Panc1 (cell line): Measurements from ENCODE around the gene COL9A2. TPM values are rescaled to one million over a fixed set of nuclear protein-coding genes. Genes with fewer than 3 reads are reported as not detected.

ENCODE experiments used
- ATAC-seq: fragments of 200-7000 bp; cut with Tn5 transposase; 2 replicates; pipeline ENCODE4 v1.9.1; 2020; ENCODE audit warnings: mild to moderate bottlenecking, moderate library complexity
- BruUV-seq: library from RNA; stranded (reverse); fragments of 400-500 nt; replicated peaks from 2 replicates; lab custom pipeline; 2021; lab: Mats Ljungman, UMichigan
- CTCF ChIA-PET: fragments of 300-600 bp; sonication (Branson Sonifier 250); formaldehyde crosslinking; loops from one replicate; lab custom pipeline; 2022; ENCODE audit warnings: antibody characterized with exemption; lab: Charles Lee
- POLR2A ChIA-PET: fragments of 300-600 bp; sonication (Branson Sonifier 250); formaldehyde crosslinking; loops from one replicate; lab custom pipeline; 2022; ENCODE audit warnings: antibody characterized with exemption; lab: Charles Lee
- DNase-seq: peaks from one replicate; pipeline ENCODE4 v3.0.0-alpha.2; 2010; ENCODE audit warnings: low read depth, low spot score
- H3K27ac ChIP-seq: 2 replicates; pipeline ENCODE4 v1.5.1; 2011; ENCODE audit warnings: mild to moderate bottlenecking, low read length, inconsistent platforms
- H3K27me3 ChIP-seq: fragments of 200-500 bp; sonication (Bioruptor generic); 2 replicates; pipeline ENCODE4 v1.6.0; 2014; ENCODE audit warnings: low read length, inconsistent platforms; ENCODE audit not compliant: control insufficient read depth, insufficient read depth
- H3K36me3 ChIP-seq: fragments of 200-500 bp; sonication (Bioruptor generic); 2 replicates; pipeline ENCODE4 v1.5.1; 2014; ENCODE audit warnings: inconsistent platforms, mild to moderate bottlenecking, low read length, moderate library complexity; ENCODE audit not compliant: control insufficient read depth, insufficient read depth
- H3K4me1 ChIP-seq: 2 replicates; pipeline ENCODE4 v1.5.1; 2011; ENCODE audit warnings: inconsistent platforms, mild to moderate bottlenecking, low read length, moderate library complexity; ENCODE audit not compliant: control insufficient read depth, insufficient read depth
- H3K4me3 ChIP-seq, 2 experiments: 2 replicates each; pipeline ENCODE4 v1.5.1; 2011 to 2012; ENCODE audit warnings: low read depth in 2 of 2, low read length in 2 of 2, mild to moderate bottlenecking in 2 of 2, inconsistent platforms in 1 of 2, moderate library complexity in 1 of 2
- H3K9me3 ChIP-seq: fragments of 200-500 bp; sonication (Bioruptor generic); 2 replicates; pipeline ENCODE4 v1.5.1; 2014; ENCODE audit warnings: low read depth, mild to moderate bottlenecking, inconsistent platforms, low read length, moderate library complexity; ENCODE audit not compliant: control insufficient read depth, insufficient read depth
- CTCF ChIP-seq: fragments of 450-650 bp; IDR thresholded peaks from 2 replicates; pipeline ENCODE4 v1.5.1; 2017; ENCODE audit warnings: mild to moderate bottlenecking
- POLR2AphosphoS5 ChIP-seq: IDR thresholded peaks from 2 replicates; pipeline ENCODE4 v1.6.1; 2012; ENCODE audit warnings: mild to moderate bottlenecking, low read depth, low read length, moderate library complexity
- REST ChIP-seq, 2 experiments: IDR thresholded peaks; 2 replicates each; pipeline ENCODE4 v1.6.1; 2011 to 2012; ENCODE audit warnings: low read depth in 2 of 2, control low read depth in 1 of 2, low read length in 1 of 2, mild to moderate bottlenecking in 1 of 2, moderate library complexity in 1 of 2; ENCODE audit not compliant: insufficient read depth in 1 of 2
- SIN3A ChIP-seq: IDR thresholded peaks from 2 replicates; pipeline ENCODE4 v1.6.1; 2012; ENCODE audit warnings: low read depth, mild to moderate bottlenecking, low read length, moderate library complexity, borderline replicate concordance; ENCODE audit not compliant: insufficient read depth
- TCF7L2 ChIP-seq: IDR thresholded peaks from 2 replicates; pipeline ENCODE4 v1.6.1; 2011; ENCODE audit warnings: mild to moderate bottlenecking, low read depth, low read length, inconsistent platforms
- in situ Hi-C: cut with HindIII; loops from 2 replicates; pipeline ENCODE4 v1.10.0; 2016; ENCODE audit warnings: low sequenced_read_pairs, low pct_unique_long_range_greater_than_20kb
- intact Hi-C: fragments of 100-400 bp; cut with micrococcal nuclease; formaldehyde crosslinking; loops from one replicate; pipeline ENCODE4 v1.10.0; 2022; ENCODE audit not compliant: unreplicated experiment
- total RNA-seq: library from RNA; stranded (reverse); gene quantifications from one replicate; pipeline ENCODE4 v1.2.1, GENCODE V29; 2021; ENCODE audit not compliant: unreplicated experiment

The COL9A2 gene
- total RNA-seq, 1 experiment from 2014 or later: 2.9 TPM

- Histone ChIP-seq H3K4me1 (no peaks in the 10 kb centered on the region; the same call in none of the 2 replicates), H3K27ac (no peak overlapping the region), H3K4me3 (no peak overlapping the region), H3K36me3 (no peaks in the 10 kb centered on the region), H3K27me3 (no peaks in the 10 kb centered on the region), H3K9me3 (no peaks in the 10 kb centered on the region)
- in situ Hi-C loops (no loop called here), intact Hi-C loops (no loop called here)
- ChIA-PET POLR2A (no interaction called here), CTCF (interaction anchor here (0.6 to 1.1 kb wide), 2 partner anchors 167 to 279 kb away, joined by 3 to 6 read pairs; no protein-coding TSS in a partner anchor)
- DNase-seq: no peak
- no peak for TF ChIP-seq SIN3A
- no peak for TF ChIP-seq REST (IDR thresholded peaks at IDR 0.05; ENCODE audit: insufficient read depth in 1 of 2, low read depth in 2 of 2, low read length in 1 of 2)
- TF ChIP-seq TCF7L2: no peak
- TF ChIP-seq POLR2AphosphoS5: no peak
- TF ChIP-seq CTCF: no peak; the same call in 1 of the 2 replicates
- ATAC-seq: no peak
- no TSS peak for BruUV-seq
Observed at GRCh38 chr1:40310983-40311642, 6.0 kb downstream of the COL9A2 start.

DNA sequence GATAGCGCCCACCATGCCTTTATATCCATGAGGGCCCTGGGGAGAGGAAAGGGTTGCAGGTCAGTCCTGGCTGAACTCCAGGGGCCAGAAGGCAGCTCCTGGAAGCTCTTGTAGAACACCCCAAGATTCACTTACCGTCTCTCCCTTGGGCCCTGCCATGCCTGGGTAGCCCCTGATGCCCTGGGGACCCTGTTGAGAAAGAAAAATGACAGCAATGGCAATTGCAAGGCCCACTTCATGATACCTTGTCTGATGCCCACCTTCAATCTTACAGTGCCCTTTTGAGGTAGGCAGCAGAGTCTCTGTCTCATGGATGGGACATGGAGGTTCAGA is 7.0 kb downstream of the COL9A2 start:
- in situ Hi-C loops: no loop called here
- Histone ChIP-seq H3K9me3 (no peaks in the 10 kb centered on the region), H3K27me3 (no peaks in the 10 kb centered on the region), H3K4me3 (no peak overlapping the region), H3K4me1 (no peaks in the 10 kb centered on the region), H3K27ac (no peak overlapping the region), H3K36me3 (no peaks in the 10 kb centered on the region)
- no peak for DNase-seq
- POLR2A ChIA-PET: no interaction called here
- no peak for TF ChIP-seq SIN3A
- TF ChIP-seq POLR2AphosphoS5: no peak
- no peak for TF ChIP-seq CTCF
- no peak for TF ChIP-seq REST (IDR thresholded peaks at IDR 0.05; ENCODE audit: insufficient read depth in 1 of 2, low read depth in 2 of 2, low read length in 1 of 2)
- no peak for TF ChIP-seq TCF7L2
- CTCF ChIA-PET: no interaction called here
- no peak for ATAC-seq
- intact Hi-C loops: no loop called here
- BruUV-seq: no TSS peak
